HL-60 (cell line): ENCODE measurements around the gene CTNNA2.

ENCODE experiments used
- DNase-seq, 2 experiments: peaks; one replicate each; pipeline ENCODE4 v3.0.0-alpha.2; 2010 to 2020; ENCODE audit warnings: low read depth in 1 of 2, low spot score in 1 of 2
- H3K27ac ChIP-seq: fragments of 250-450 bp; sonication (Bioruptor Pico); replicated peaks from 2 replicates; pipeline ENCODE4 v1.5.1; 2020; ENCODE audit warnings: mild to moderate bottlenecking, moderate library complexity
- H3K27me3 ChIP-seq: fragments of 250-450 bp; sonication (Bioruptor Pico); 2 replicates; pipeline ENCODE4 v1.5.1; 2021; ENCODE audit warnings: mild to moderate bottlenecking, moderate library complexity; ENCODE audit not compliant: insufficient read depth, poor library complexity, severe bottlenecking
- H3K4me3 ChIP-seq: replicated peaks from 2 replicates; pipeline ENCODE4 v1.5.1; 2011; ENCODE audit warnings: mild to moderate bottlenecking, control low read depth, low read length; ENCODE audit not compliant: insufficient read depth
- CTCF ChIP-seq: IDR thresholded peaks from one replicate; pipeline ENCODE4 v1.5.1; 2011; ENCODE audit warnings: low read length, control low read depth, inconsistent platforms; ENCODE audit not compliant: insufficient read depth
- GABPA ChIP-seq: IDR thresholded peaks from 2 replicates; pipeline ENCODE4 v1.6.1; 2012; ENCODE audit warnings: low read depth
- POLR2AphosphoS5 ChIP-seq: IDR thresholded peaks from 2 replicates; pipeline ENCODE4 v1.6.1; 2012; ENCODE audit warnings: low read depth
- REST ChIP-seq: IDR thresholded peaks from 2 replicates; pipeline ENCODE4 v1.6.1; 2012; ENCODE audit warnings: low read depth; ENCODE audit not compliant: insufficient replicate concordance
- SPI1 ChIP-seq: IDR thresholded peaks from 2 replicates; pipeline ENCODE4 v1.6.1; 2012; ENCODE audit warnings: low read depth, mild to moderate bottlenecking, borderline replicate concordance

Gene CTNNA2

GRCh38 chr2:80132281-80132680 lies 619.4 kb downstream of the CTNNA2 start:
- H3K4me3 ChIP-seq = no peak overlapping the region
- TF ChIP-seq GABPA (no peak), SPI1 (no peak), CTCF (no peak), POLR2AphosphoS5 (no peak), REST (no peak)
- H3K27me3 ChIP-seq = no peaks in the 10 kb centered on the region
- no peak overlapping the region for H3K27ac ChIP-seq
- no peak for DNase-seq

GRCh38 chr2:80135001-80135400 lies 622.1 kb downstream of the CTNNA2 start:
- no peak for DNase-seq
- Histone ChIP-seq H3K27ac (no peak overlapping the region), H3K4me3 (no peak overlapping the region), H3K27me3 (no peaks in the 10 kb centered on the region)
- TF ChIP-seq SPI1 (no peak), POLR2AphosphoS5 (no peak), CTCF (no peak)

GRCh38 chr2:80136338-80136737 lies 623.5 kb downstream of the CTNNA2 start:
- TF ChIP-seq REST (no peak), POLR2AphosphoS5 (no peak), SPI1 (no peak), CTCF (no peak), GABPA (no peak)
- Histone ChIP-seq H3K27ac (no peak overlapping the region), H3K27me3 (no peaks in the 10 kb centered on the region), H3K4me3 (no peak overlapping the region)
- DNase-seq = no peak

GRCh38 chr2:80139001-80139400 lies 626.1 kb downstream of the CTNNA2 start:
- Histone ChIP-seq H3K27me3 (no peaks in the 10 kb centered on the region), H3K27ac (no peak overlapping the region), H3K4me3 (no peak overlapping the region)
- TF ChIP-seq CTCF (no peak), POLR2AphosphoS5 (no peak), SPI1 (no peak)
- DNase-seq = no peak
